ENCODE data around the gene CPPED1.

Gene CPPED1

DNA sequence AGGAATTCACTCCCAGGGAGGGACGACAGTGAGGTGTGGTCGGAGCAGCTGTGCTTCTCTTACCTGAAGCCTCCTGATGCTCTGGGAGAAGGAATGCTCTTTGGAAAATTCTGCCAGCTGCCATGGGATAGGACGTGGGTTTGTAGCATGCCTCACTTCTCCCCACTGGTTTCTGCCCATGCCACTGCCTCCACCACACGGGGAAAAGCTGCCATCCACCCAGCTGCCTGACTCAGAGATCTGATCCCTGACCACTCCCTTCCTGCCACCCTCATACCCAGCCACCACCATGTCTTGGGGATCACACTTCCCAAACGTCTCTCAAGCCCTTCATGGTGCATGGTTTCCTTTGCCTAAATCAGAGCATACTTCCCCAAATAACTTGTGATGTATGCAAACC is 80.0 kb downstream of the CPPED1 start:
- TF ChIP-seq, protein P1, sequence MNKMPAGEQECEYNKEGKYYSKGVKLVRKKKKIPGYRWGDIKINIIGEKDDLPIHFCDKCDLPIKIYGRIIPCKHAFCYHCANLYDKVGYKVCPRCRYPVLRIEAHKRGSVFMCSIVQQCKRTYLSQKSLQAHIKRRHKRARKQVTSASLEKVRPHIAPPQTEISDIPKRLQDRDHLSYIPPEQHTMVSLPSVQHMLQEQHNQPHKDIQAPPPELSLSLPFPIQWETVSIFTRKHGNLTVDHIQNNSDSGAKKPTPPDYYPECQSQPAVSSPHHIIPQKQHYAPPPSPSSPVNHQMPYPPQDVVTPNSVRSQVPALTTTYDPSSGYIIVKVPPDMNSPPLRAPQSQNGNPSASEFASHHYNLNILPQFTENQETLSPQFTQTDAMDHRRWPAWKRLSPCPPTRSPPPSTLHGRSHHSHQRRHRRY (tag by site-specific recombination; IDR thresholded peaks at IDR 0.05), result no peak
- no peak for TF ChIP-seq ZSCAN23 (tag by site-specific recombination; IDR thresholded peaks at IDR 0.05)
- TF ChIP-seq, protein P2, sequence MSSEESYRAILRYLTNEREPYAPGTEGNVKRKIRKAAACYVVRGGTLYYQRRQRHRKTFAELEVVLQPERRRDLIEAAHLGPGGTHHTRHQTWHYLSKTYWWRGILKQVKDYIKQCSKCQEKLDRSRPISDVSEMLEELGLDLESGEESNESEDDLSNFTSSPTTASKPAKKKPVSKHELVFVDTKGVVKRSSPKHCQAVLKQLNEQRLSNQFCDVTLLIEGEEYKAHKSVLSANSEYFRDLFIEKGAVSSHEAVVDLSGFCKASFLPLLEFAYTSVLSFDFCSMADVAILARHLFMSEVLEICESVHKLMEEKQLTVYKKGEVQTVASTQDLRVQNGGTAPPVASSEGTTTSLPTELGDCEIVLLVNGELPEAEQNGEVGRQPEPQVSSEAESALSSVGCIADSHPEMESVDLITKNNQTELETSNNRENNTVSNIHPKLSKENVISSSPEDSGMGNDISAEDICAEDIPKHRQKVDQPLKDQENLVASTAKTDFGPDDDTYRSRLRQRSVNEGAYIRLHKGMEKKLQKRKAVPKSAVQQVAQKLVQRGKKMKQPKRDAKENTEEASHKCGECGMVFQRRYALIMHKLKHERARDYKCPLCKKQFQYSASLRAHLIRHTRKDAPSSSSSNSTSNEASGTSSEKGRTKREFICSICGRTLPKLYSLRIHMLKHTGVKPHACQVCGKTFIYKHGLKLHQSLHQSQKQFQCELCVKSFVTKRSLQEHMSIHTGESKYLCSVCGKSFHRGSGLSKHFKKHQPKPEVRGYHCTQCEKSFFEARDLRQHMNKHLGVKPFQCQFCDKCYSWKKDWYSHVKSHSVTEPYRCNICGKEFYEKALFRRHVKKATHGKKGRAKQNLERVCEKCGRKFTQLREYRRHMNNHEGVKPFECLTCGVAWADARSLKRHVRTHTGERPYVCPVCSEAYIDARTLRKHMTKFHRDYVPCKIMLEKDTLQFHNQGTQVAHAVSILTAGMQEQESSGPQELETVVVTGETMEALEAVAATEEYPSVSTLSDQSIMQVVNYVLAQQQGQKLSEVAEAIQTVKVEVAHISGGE (tag by site-specific recombination; conservative IDR thresholded peaks at IDR 0.05; ENCODE audit: low read depth), result no peak
- TF ChIP-seq ZNF76 (tag by site-specific recombination; IDR thresholded peaks at IDR 0.05; ENCODE audit: borderline replicate concordance, low read depth), result no peak
- no peak for TF ChIP-seq ZNF202 (tag by site-specific recombination; IDR thresholded peaks at IDR 0.05; ENCODE audit: borderline replicate concordance)
- TF ChIP-seq TCF7L2 (IDR thresholded peaks at IDR 0.05; ENCODE audit: borderline replicate concordance, low read depth, low read length), result no peak
- no peak for TF ChIP-seq ZNF169 (tag by site-specific recombination; IDR thresholded peaks at IDR 0.05)
- TF ChIP-seq ZNF221 (tag by site-specific recombination; IDR thresholded peaks at IDR 0.05; ENCODE audit: borderline replicate concordance), result no peak
- TF ChIP-seq, protein P3, sequence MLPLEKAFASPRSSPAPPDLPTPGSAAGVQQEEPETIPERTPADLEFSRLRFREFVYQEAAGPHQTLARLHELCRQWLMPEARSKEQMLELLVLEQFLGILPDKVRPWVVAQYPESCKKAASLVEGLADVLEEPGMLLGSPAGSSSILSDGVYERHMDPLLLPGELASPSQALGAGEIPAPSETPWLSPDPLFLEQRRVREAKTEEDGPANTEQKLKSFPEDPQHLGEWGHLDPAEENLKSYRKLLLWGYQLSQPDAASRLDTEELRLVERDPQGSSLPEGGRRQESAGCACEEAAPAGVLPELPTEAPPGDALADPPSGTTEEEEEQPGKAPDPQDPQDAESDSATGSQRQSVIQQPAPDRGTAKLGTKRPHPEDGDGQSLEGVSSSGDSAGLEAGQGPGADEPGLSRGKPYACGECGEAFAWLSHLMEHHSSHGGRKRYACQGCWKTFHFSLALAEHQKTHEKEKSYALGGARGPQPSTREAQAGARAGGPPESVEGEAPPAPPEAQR (tag by site-specific recombination; IDR thresholded peaks at IDR 0.05), result no peak
- TF ChIP-seq, protein P4, sequence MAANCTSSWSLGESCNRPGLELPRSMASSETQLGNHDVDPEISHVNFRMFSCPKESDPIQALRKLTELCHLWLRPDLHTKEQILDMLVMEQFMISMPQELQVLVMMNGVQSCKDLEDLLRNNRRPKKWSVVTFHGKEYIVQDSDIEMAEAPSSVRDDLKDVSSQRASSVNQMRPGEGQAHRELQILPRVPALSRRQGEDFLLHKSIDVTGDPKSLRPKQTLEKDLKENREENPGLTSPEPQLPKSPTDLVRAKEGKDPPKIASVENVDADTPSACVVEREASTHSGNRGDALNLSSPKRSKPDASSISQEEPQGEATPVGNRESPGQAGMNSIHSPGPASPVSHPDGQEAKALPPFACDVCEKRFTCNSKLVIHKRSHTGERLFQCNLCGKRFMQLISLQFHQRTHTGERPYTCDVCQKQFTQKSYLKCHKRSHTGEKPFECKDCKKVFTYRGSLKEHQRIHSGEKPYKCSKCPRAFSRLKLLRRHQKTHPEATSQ (tag by site-specific recombination; IDR thresholded peaks at IDR 0.05), result no peak
- TF ChIP-seq ZFP69B (tag by site-specific recombination; IDR thresholded peaks at IDR 0.05), result no peak
- TF ChIP-seq ZNF423 (tag by site-specific recombination; IDR thresholded peaks at IDR 0.05), result no peak
- TF ChIP-seq, protein P5, sequence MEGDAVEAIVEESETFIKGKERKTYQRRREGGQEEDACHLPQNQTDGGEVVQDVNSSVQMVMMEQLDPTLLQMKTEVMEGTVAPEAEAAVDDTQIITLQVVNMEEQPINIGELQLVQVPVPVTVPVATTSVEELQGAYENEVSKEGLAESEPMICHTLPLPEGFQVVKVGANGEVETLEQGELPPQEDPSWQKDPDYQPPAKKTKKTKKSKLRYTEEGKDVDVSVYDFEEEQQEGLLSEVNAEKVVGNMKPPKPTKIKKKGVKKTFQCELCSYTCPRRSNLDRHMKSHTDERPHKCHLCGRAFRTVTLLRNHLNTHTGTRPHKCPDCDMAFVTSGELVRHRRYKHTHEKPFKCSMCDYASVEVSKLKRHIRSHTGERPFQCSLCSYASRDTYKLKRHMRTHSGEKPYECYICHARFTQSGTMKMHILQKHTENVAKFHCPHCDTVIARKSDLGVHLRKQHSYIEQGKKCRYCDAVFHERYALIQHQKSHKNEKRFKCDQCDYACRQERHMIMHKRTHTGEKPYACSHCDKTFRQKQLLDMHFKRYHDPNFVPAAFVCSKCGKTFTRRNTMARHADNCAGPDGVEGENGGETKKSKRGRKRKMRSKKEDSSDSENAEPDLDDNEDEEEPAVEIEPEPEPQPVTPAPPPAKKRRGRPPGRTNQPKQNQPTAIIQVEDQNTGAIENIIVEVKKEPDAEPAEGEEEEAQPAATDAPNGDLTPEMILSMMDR (tag by site-specific recombination; IDR thresholded peaks at IDR 0.05), result no peak
- H3K27ac ChIP-seq (ENCODE audit: extremely low read depth, low read depth, low read length), result no peak overlapping the region
- ChIA-PET CTCF (no interaction called here), POLR2A (no interaction called here)
- no peaks in the 10 kb centered on the region for H3K9me3 ChIP-seq (ENCODE audit: control insufficient read depth, insufficient read depth, low read depth, low read length)
- H3K36me3 ChIP-seq (ENCODE audit: control insufficient read depth in 2 of 2, insufficient read depth in 1 of 2, low read length in 2 of 2), result no peaks in the 10 kb centered on the region
- no peaks in the 10 kb centered on the region for H3K4me1 ChIP-seq (ENCODE audit: control insufficient read depth, insufficient read depth, low read length)
- no peak overlapping the region for H3K4me3 ChIP-seq (ENCODE audit: low read depth, low read length)

DNA sequence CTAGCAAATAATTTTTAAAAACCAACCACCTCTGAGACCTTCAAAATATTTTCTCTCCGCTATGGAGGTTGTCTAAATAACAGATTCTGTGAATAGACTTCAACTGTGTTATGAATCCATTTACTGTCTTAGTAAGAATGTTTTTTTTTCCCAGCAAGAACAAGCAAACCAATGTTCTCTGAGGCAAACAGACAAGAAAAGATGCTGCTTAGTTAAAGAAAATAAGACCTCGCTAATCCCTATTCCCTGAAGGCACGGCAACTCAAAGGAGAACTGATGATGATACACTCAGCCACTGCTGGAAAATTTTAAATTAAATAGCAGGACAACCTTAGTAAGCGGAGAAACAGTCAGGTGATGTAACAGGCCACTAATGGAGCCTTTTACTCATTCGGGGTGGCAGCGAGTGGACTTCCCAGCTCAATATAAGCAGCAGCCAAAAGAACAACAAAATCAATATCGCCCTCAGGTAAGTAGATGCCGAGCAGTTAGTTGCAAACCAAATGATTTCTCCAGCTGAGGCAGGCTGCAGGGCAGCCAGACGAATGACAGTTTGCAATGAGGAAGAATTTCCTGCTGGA is 81.8 kb downstream of the CPPED1 start:
- no peaks in the 10 kb centered on the region for H3K4me1 ChIP-seq (ENCODE audit: control insufficient read depth, insufficient read depth, low read length)
- H3K4me3 ChIP-seq (ENCODE audit: low read depth, low read length), result no peak overlapping the region
- TF ChIP-seq ZSCAN16 (tag by site-specific recombination; IDR thresholded peaks at IDR 0.05) (no peak), ZNF473 (tag by site-specific recombination; IDR thresholded peaks at IDR 0.05) (no peak), HOXD13 (CRISPR knock-in tag; IDR thresholded peaks at IDR 0.05; ENCODE audit: borderline replicate concordance) (no peak), FEZF1 (tag by site-specific recombination; IDR thresholded peaks at IDR 0.05) (no peak), BCL11B (tag by site-specific recombination; IDR thresholded peaks at IDR 0.05; ENCODE audit: low read depth) (no peak), ZNF19 (tag by site-specific recombination; IDR thresholded peaks at IDR 0.05; ENCODE audit: low read depth) (no peak), ZNF561 (tag by site-specific recombination; IDR thresholded peaks at IDR 0.05; ENCODE audit: borderline replicate concordance) (no peak), ZBTB7A (tag by site-specific recombination; IDR thresholded peaks at IDR 0.05; ENCODE audit: low read depth) (no peak), ZNF76 (tag by site-specific recombination; IDR thresholded peaks at IDR 0.05; ENCODE audit: borderline replicate concordance, low read depth) (no peak), ZNF423 (tag by site-specific recombination; IDR thresholded peaks at IDR 0.05) (no peak), ZSCAN23 (tag by site-specific recombination; IDR thresholded peaks at IDR 0.05) (no peak)
- TF ChIP-seq, protein P6, sequence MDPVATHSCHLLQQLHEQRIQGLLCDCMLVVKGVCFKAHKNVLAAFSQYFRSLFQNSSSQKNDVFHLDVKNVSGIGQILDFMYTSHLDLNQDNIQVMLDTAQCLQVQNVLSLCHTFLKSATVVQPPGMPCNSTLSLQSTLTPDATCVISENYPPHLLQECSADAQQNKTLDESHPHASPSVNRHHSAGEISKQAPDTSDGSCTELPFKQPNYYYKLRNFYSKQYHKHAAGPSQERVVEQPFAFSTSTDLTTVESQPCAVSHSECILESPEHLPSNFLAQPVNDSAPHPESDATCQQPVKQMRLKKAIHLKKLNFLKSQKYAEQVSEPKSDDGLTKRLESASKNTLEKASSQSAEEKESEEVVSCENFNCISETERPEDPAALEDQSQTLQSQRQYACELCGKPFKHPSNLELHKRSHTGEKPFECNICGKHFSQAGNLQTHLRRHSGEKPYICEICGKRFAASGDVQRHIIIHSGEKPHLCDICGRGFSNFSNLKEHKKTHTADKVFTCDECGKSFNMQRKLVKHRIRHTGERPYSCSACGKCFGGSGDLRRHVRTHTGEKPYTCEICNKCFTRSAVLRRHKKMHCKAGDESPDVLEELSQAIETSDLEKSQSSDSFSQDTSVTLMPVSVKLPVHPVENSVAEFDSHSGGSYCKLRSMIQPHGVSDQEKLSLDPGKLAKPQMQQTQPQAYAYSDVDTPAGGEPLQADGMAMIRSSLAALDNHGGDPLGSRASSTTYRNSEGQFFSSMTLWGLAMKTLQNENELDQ (tag by site-specific recombination; IDR thresholded peaks at IDR 0.05; ENCODE audit: low read depth), result no peak
- ChIA-PET CTCF (no interaction called here), POLR2A (no interaction called here)
- no peaks in the 10 kb centered on the region for H3K36me3 ChIP-seq (ENCODE audit: control insufficient read depth in 2 of 2, insufficient read depth in 1 of 2, low read length in 2 of 2)
- no peaks in the 10 kb centered on the region for H3K9me3 ChIP-seq (ENCODE audit: control insufficient read depth, insufficient read depth, low read depth, low read length)
- H3K27ac ChIP-seq (ENCODE audit: extremely low read depth, low read depth, low read length), result no peak overlapping the region
